Ectodermal cell (in vitro differentiated cells): ENCODE data around the gene ZNF644.

Experiments used
- H3K27ac ChIP-seq: 2 replicates; pipeline ENCODE4 v1.7.0; 2013; ENCODE audit warnings: mild to moderate bottlenecking, low read depth, low read length; ENCODE audit not compliant: insufficient read depth, poor library complexity, severe bottlenecking
- H3K27me3 ChIP-seq: 2 replicates; pipeline ENCODE4 v1.7.0; 2013; ENCODE audit warnings: mild to moderate bottlenecking, low read length; ENCODE audit not compliant: insufficient read depth, control insufficient read depth, poor library complexity, severe bottlenecking
- H3K36me3 ChIP-seq: one replicate; pipeline ENCODE4 v1.7.0; 2013; ENCODE audit warnings: low read length; ENCODE audit not compliant: control insufficient read depth, insufficient read depth
- H3K4me1 ChIP-seq: one replicate; pipeline ENCODE4 v1.7.0; 2013; ENCODE audit warnings: low read length; ENCODE audit not compliant: control insufficient read depth, insufficient read depth
- H3K4me3 ChIP-seq: 2 replicates; pipeline ENCODE4 v1.7.0; 2013; ENCODE audit warnings: low read depth, low read length, control low read depth; ENCODE audit not compliant: insufficient read depth
- H3K9me3 ChIP-seq: 2 replicates; pipeline ENCODE4 v1.7.0; 2013; ENCODE audit warnings: mild to moderate bottlenecking, low read length, moderate library complexity; ENCODE audit not compliant: control insufficient read depth
- WGBS, 2 experiments: methylation state at CpG; one replicate each; pipeline ENCODE4 v1.1.7; 2013; ENCODE audit warnings: missing lambda C conversion rate in 2 of 2; 5-methylcytosine and 5-hydroxymethylcytosine counted together

Gene ZNF644

GRCh38 chr1:90990779-90991178 is 31.1 kb downstream of the ZNF644 start:
- 95 to 96% methylated on average over 4 of the region's 4 CpGs for WGBS, 2 experiments
- Histone ChIP-seq H3K27ac (no peak overlapping the region), H3K4me1 (no peaks in the 10 kb centered on the region), H3K4me3 (no peak overlapping the region), H3K36me3 (peaks cover 11% of the 10 kb centered on the region), H3K9me3 (peaks cover 8% of the 10 kb centered on the region), H3K27me3 (no peaks in the 10 kb centered on the region)

DNA sequence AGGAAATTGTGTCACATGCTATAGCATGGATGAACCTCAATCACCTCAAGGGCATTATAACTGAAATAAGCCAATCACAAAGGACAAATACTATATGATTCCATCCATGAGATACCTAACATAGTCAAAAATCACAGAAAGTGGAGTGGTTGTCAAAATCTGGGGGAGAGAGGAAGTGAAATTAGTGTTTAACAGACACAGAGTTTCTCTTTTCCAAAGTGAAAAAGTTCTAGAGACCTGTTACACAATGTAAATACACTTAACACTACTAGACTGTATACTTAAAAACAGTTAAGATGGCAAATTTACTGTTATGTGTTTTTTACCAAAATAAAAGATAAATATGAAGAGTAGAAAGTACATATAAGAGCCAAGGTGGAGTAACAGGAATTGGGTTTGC is 31.8 kb downstream of the ZNF644 start:
- peaks cover 8% of the 10 kb centered on the region for H3K9me3 ChIP-seq
- H3K4me3 ChIP-seq = no peak overlapping the region
- no peaks in the 10 kb centered on the region for H3K27me3 ChIP-seq
- H3K36me3 ChIP-seq = peaks cover 11% of the 10 kb centered on the region
- no peaks in the 10 kb centered on the region for H3K4me1 ChIP-seq
- no peak overlapping the region for H3K27ac ChIP-seq

DNA sequence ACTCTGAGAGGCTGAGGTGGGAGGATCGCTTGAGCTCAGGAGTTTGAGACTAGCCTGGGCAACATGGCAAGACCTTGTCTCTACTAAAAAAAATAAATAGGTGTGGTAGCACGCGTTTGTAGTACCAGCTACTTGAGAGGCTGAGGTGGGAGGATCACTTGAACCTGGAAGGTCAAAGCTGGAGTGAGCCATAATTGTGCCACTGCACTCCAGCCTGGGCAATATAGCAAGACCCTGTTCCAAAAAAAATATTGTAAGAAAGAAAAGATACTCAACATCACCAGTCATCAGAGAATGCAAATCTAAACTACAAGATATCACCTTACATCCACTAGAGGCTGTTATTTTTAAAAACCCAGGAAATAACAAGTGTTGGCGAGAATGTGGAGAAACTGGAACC is 32.5 kb downstream of the ZNF644 start:
- H3K4me3 ChIP-seq = no peak overlapping the region
- H3K9me3 ChIP-seq = peaks cover 8% of the 10 kb centered on the region
- H3K4me1 ChIP-seq = no peaks in the 10 kb centered on the region
- H3K36me3 ChIP-seq = peaks cover 11% of the 10 kb centered on the region
- no peaks in the 10 kb centered on the region for H3K27me3 ChIP-seq
- H3K27ac ChIP-seq = no peak overlapping the region
- WGBS, 2 experiments = 92 to 99% methylated on average over 4 of the region's 4 CpGs

DNA sequence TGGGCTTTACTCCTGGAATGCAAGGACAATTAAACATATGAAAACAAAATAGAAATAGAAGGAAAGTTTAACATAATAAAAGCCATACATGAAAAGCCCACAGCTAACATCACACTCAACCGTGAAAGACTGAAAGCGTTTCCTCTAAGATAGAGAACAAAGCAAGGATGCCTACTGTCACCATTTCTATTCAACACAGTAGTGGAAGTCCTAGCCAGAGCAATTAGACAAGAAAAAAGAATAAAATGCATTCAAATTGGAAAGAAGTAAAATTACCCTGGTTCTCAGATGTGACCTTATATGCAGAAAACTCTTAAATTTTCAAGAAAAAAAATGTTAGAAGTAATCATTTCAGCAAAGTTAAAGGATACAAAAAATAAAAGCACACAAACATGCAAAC is 34.0 kb downstream of the ZNF644 start:
- H3K4me1 ChIP-seq = no peaks in the 10 kb centered on the region
- H3K9me3 ChIP-seq = peaks cover 8% of the 10 kb centered on the region
- H3K36me3 ChIP-seq = peaks cover 11% of the 10 kb centered on the region
- H3K4me3 ChIP-seq = no peak overlapping the region
- H3K27me3 ChIP-seq = no peaks in the 10 kb centered on the region
- no peak overlapping the region for H3K27ac ChIP-seq
- WGBS, 2 experiments = 78 to 82% methylated on average over 2 of the region's 2 CpGs

DNA sequence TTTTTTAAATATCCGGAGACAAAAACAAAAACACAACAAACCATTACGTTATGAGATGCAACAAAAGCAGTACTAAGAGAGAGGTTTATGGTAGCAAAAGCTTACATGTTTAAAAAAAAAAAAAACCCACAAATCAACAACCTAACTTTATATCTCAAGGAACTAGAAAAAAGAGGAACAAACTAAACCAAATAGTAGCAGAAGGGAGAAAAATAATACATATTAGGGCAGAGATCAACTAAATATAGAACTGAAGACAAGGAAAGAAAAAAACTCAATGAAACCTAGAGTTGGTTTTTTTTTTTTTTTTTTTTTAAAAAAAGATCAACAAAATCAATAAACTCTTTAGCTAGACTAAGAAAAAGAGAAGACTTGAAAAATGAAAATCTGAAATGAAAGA is 34.9 kb downstream of the ZNF644 start:
- Histone ChIP-seq H3K4me3 (no peak overlapping the region), H3K9me3 (peaks cover 8% of the 10 kb centered on the region), H3K36me3 (peaks cover 11% of the 10 kb centered on the region), H3K27ac (no peak overlapping the region), H3K4me1 (no peaks in the 10 kb centered on the region), H3K27me3 (no peaks in the 10 kb centered on the region)
- WGBS, 2 experiments = 67 to 89% methylated on average over 1 of the region's 2 CpGs

DNA sequence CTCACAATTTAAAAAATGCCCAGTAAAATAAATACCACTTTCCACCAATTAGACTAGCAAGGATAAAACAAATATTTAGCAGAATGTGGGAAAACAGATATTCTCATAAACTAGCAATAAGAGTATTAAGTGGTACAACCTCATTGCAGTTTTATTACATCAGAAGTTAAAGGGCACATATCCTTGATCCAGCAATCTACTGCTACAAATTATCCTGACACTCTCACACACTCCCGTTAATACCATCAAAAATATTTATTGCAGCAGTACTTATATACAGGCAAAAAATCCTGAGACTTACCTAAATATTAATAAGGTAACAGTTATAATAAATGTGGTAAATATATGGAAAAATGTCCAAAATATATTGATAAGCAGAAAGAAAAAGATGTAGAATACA is 44.3 kb downstream of the ZNF644 start:
- H3K4me3 ChIP-seq = no peak overlapping the region
- no peaks in the 10 kb centered on the region for H3K36me3 ChIP-seq
- no peaks in the 10 kb centered on the region for H3K9me3 ChIP-seq
- H3K4me1 ChIP-seq = no peaks in the 10 kb centered on the region
- no peak overlapping the region for H3K27ac ChIP-seq
- 90% methylated on average over 1 of the region's 1 CpG; no CpG with 5 or more reads in 1 of the 2 experiments for WGBS, 2 experiments
- no peaks in the 10 kb centered on the region for H3K27me3 ChIP-seq

- no peak overlapping the region for H3K4me3 ChIP-seq
- no peaks in the 10 kb centered on the region for H3K4me1 ChIP-seq
- WGBS, 2 experiments = 79 to 84% methylated on average over 5 of the region's 5 CpGs
- no peaks in the 10 kb centered on the region for H3K27me3 ChIP-seq
- no peak overlapping the region for H3K27ac ChIP-seq
- H3K9me3 ChIP-seq = no peaks in the 10 kb centered on the region
- H3K36me3 ChIP-seq = no peaks in the 10 kb centered on the region
Observed at GRCh38 chr1:90973897-90974798, 47.7 kb downstream of the ZNF644 start.

- 91 to 93% methylated on average over 1 of the region's 1 CpG for WGBS, 2 experiments
- no peak overlapping the region for H3K27ac ChIP-seq
- no peak overlapping the region for H3K4me3 ChIP-seq
- H3K4me1 ChIP-seq = no peaks in the 10 kb centered on the region
- H3K36me3 ChIP-seq = no peaks in the 10 kb centered on the region
- no peaks in the 10 kb centered on the region for H3K9me3 ChIP-seq
- H3K27me3 ChIP-seq = no peaks in the 10 kb centered on the region
Observed at GRCh38 chr1:90970208-90970607, 51.6 kb downstream of the ZNF644 start.

GRCh38 chr1:90969241-90969640 is 52.6 kb downstream of the ZNF644 start:
- Histone ChIP-seq H3K27me3 (no peaks in the 10 kb centered on the region), H3K9me3 (no peaks in the 10 kb centered on the region), H3K27ac (no peak overlapping the region), H3K4me3 (no peak overlapping the region), H3K4me1 (no peaks in the 10 kb centered on the region), H3K36me3 (no peaks in the 10 kb centered on the region)
- 96% methylated on average over 3 of the region's 3 CpGs for WGBS, 2 experiments

DNA sequence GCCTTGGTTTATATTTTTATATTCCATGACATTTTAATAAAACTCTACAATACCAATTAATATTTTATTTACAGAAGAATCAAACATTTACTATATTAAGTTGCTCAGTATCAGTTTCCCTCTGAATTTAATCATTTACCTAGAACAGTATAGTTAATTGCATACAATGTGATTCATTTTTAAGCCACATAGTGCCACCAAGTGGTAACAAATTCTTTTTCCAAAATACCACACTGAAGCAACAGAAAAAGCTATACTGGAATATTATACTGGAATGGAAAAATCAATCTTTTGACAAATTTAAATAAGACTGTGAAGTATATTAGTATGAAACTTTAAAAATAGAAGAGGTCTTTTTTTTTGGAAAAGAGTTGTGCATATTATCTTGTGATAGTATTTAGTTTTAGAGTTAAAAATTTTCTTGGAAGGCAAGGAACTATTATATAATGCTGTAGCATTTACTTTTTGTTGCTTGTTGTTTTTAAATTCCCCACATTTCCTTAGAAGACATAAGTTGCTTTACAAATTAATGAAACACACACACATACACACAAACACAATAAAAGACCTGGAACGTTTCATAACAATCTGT is 57.3 kb downstream of the ZNF644 start:
- H3K4me1 ChIP-seq = no peaks in the 10 kb centered on the region
- 80% methylated on average over 1 of the region's 1 CpG; no CpG with 5 or more reads in 1 of the 2 experiments for WGBS, 2 experiments
- no peak overlapping the region for H3K4me3 ChIP-seq
- H3K27me3 ChIP-seq = no peaks in the 10 kb centered on the region
- peaks cover 2% of the 10 kb centered on the region for H3K36me3 ChIP-seq
- H3K9me3 ChIP-seq = peaks cover under 1% of the 10 kb centered on the region
- no peak overlapping the region for H3K27ac ChIP-seq
